IMR-90 (cell line): Measurements from ENCODE around the gene CNTNAP3.
"Not testable (repeated sequence)": the region's sequence is repeated elsewhere in the genome, so short reads cannot be mapped to it uniquely, and the experiment has no call there.

Source experiments
- BHLHE40 ChIP-seq: fragments of 150-350 bp; IDR thresholded peaks from 2 replicates; pipeline ENCODE4 v1.6.1; 2016; ENCODE audit warnings: mild to moderate bottlenecking, low read depth, low read length
- RAD21 ChIP-seq: IDR thresholded peaks from 2 replicates; pipeline ENCODE4 v1.6.1; 2012; ENCODE audit warnings: low read length, improper control_type of control experiment
- RFX5 ChIP-seq: IDR thresholded peaks from 2 replicates; pipeline ENCODE4 v1.8.0; 2012; ENCODE audit warnings: low read depth, mild to moderate bottlenecking, low read length, moderate library complexity

DNA sequence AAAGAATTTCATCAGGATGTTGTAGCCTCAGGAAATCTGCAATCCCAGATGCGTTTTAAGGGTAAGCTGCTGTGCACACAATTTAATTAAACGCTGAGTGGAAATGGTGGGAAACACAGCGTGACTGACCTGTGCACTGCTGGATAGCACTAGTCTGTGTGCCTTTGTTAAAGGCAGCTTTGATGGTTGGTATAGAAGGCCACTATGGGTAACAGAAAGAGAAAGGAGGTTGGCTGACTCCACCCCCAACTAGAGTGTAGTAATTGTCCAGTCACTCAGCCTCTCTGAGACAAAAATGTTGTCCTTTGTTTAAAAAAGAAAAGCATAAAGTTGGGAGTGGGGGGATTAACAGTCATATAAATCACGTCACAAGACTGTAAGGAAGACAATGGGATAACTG, 45.5 kb downstream of the CNTNAP3 start:
- not testable (repeated sequence) for TF ChIP-seq RFX5, RAD21, BHLHE40
